Trophoblast cell (in vitro differentiated cells and primary cell): ENCODE results near the gene HECA.

ENCODE experiments used
- DNase-seq, 2 donors: peaks; one replicate each; pipeline ENCODE4 v3.0.0-alpha.2; 2016
- H2AFZ ChIP-seq: 2 replicates; pipeline ENCODE4 v1.6.1; 2013; ENCODE audit warnings: low read length, moderate library complexity, mild to moderate bottlenecking; ENCODE audit not compliant: insufficient read depth, poor library complexity
- H2AK5ac ChIP-seq: 2 replicates; pipeline ENCODE4 v1.6.1; 2013; ENCODE audit warnings: mild to moderate bottlenecking, low read length
- H2BK120ac ChIP-seq: 2 replicates; pipeline ENCODE4 v1.6.1; 2013; ENCODE audit warnings: low read length, mild to moderate bottlenecking, moderate library complexity; ENCODE audit not compliant: insufficient read depth, poor library complexity
- H2BK12ac ChIP-seq: 2 replicates; pipeline ENCODE4 v1.6.1; 2013; ENCODE audit warnings: mild to moderate bottlenecking, low read length, moderate library complexity
- H2BK5ac ChIP-seq: 2 replicates; pipeline ENCODE4 v1.6.1; 2013; ENCODE audit warnings: low read length, low read depth, moderate library complexity, mild to moderate bottlenecking; ENCODE audit not compliant: poor library complexity
- H3K14ac ChIP-seq: 2 replicates; pipeline ENCODE4 v1.6.1; 2013; ENCODE audit warnings: mild to moderate bottlenecking, low read length
- H3K18ac ChIP-seq: 2 replicates; pipeline ENCODE4 v1.6.1; 2013; ENCODE audit warnings: mild to moderate bottlenecking, low read length
- H3K23ac ChIP-seq: 2 replicates; pipeline ENCODE4 v1.6.1; 2013; ENCODE audit warnings: low read length
- H3K27ac ChIP-seq: 2 replicates; pipeline ENCODE4 v1.5.1; 2013; ENCODE audit warnings: low read depth, mild to moderate bottlenecking, inconsistent platforms, low read length, moderate library complexity
- H3K27me3 ChIP-seq: 2 replicates; pipeline ENCODE4 v1.6.1; 2013; ENCODE audit warnings: inconsistent platforms, mild to moderate bottlenecking, low read length, moderate library complexity; ENCODE audit not compliant: insufficient read depth
- H3K36me3 ChIP-seq, 2 experiments: 1 replicate in 1 of 2; 2 replicates in 1 of 2; pipeline ENCODE4 v1.6.1; 2013; ENCODE audit warnings: low read length in 2 of 2, mild to moderate bottlenecking in 2 of 2, moderate library complexity in 1 of 2; ENCODE audit not compliant: insufficient read depth in 2 of 2, control insufficient read depth in 1 of 2
- H3K4ac ChIP-seq: 2 replicates; pipeline ENCODE4 v1.6.1; 2013; ENCODE audit warnings: low read depth, mild to moderate bottlenecking, low read length, moderate library complexity
- H3K4me1 ChIP-seq, 2 experiments: 1 replicate in 1 of 2; 2 replicates in 1 of 2; pipeline ENCODE4 v1.6.1; 2013; ENCODE audit warnings: low read length in 2 of 2, mild to moderate bottlenecking in 2 of 2, moderate library complexity in 1 of 2; ENCODE audit not compliant: insufficient read depth in 2 of 2, control insufficient read depth in 1 of 2
- H3K4me2 ChIP-seq: 2 replicates; pipeline ENCODE4 v1.6.1; 2013; ENCODE audit warnings: inconsistent platforms, mild to moderate bottlenecking, low read length, moderate library complexity
- H3K4me3 ChIP-seq: 2 replicates; pipeline ENCODE4 v1.5.1; 2013; ENCODE audit warnings: mild to moderate bottlenecking, low read depth, low read length, inconsistent platforms
- H3K79me1 ChIP-seq: one replicate; pipeline ENCODE4 v1.6.1; 2013; ENCODE audit warnings: low read length
- H3K79me2 ChIP-seq: 2 replicates; pipeline ENCODE4 v1.6.1; 2013; ENCODE audit warnings: low read length, mild to moderate bottlenecking; ENCODE audit not compliant: control insufficient read depth, insufficient read depth, poor library complexity
- H3K9ac ChIP-seq: 2 replicates; pipeline ENCODE4 v1.6.1; 2013; ENCODE audit warnings: mild to moderate bottlenecking, low read length
- H3K9me3 ChIP-seq: 2 replicates; pipeline ENCODE4 v1.6.1; 2013; ENCODE audit warnings: low read depth, mild to moderate bottlenecking, control low read depth, inconsistent platforms, low read length; ENCODE audit not compliant: insufficient read depth
- H4K12ac ChIP-seq: 2 replicates; pipeline ENCODE4 v1.6.1; 2013; ENCODE audit warnings: low read depth, mild to moderate bottlenecking, low read length, moderate library complexity
- H4K8ac ChIP-seq: 2 replicates; pipeline ENCODE4 v1.6.1; 2013; ENCODE audit warnings: low read depth, mild to moderate bottlenecking, low read length, moderate library complexity
- H4K91ac ChIP-seq: one replicate; pipeline ENCODE4 v1.6.1; 2013; ENCODE audit warnings: low read depth, mild to moderate bottlenecking, low read length, moderate library complexity
- WGBS: extraction: QIAGEN DNeasy Blood & Tissue Kit; methylation state at CpG from one replicate; pipeline ENCODE4 v1.1.7; 2013; ENCODE audit warnings: missing lambda C conversion rate; ENCODE audit not compliant: insufficient read length, insufficient coverage; ENCODE audit errors: extremely low coverage; 5-methylcytosine and 5-hydroxymethylcytosine counted together

Gene HECA

DNA sequence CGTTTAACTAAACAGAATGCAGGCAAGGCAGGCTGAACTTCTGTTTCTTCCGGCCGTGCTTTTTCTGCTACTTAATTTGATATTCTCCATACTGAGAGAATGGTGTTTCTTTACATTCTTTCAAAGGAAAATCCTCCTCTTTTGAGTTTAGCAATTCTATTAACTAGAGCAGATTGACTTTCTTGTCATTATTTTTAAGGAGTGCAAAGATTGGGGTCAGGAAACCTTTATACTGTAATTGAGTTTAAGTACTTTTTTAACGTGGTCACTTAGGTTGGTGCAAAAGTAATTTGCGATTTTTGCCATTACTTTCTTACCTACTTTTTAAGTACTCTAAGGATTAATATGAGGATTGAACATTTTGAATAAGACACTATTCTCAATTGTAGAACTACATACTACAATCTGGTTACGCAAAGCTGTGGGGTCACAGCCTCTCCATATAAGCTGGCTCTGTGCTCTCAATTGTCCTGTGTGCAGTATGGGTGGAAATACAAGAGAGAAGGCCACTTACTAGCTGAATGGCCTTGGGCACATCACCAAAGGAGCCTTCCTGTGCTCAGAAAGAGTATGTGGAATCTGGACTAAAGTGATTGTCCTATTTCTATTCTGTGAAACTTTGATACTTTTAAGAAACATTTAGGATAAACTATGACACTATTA lies 16.7 kb downstream of the HECA start:
- Histone ChIP-seq H3K27ac (no peak overlapping the region), H2BK120ac (no peak overlapping the region), H2BK5ac (no peak overlapping the region), H3K79me1 (no peaks in the 10 kb centered on the region), H3K14ac (no peak overlapping the region), H2AFZ (no peak overlapping the region), H2AK5ac (no peak overlapping the region), H4K12ac (no peak overlapping the region), H3K9ac (no peak overlapping the region), H3K79me2 (no peaks in the 10 kb centered on the region), H2BK12ac (no peak overlapping the region), H3K23ac (no peak overlapping the region), H3K4ac (no peak overlapping the region), H4K91ac (no peak overlapping the region), H3K18ac (no peak overlapping the region), H3K4me3 (no peak overlapping the region), H3K36me3 (no peaks in the 10 kb centered on the region), H3K4me2 (no peak overlapping the region), H3K27me3 (no peaks in the 10 kb centered on the region), H4K8ac (no peak overlapping the region), H3K4me1 (peaks cover 0 to 3% of the 10 kb centered on the region in 2 experiments), H3K9me3 (no peaks in the 10 kb centered on the region)
- DNase-seq = no peak
- WGBS = no CpG with 5 or more reads among the region's 6 CpGs

DNA sequence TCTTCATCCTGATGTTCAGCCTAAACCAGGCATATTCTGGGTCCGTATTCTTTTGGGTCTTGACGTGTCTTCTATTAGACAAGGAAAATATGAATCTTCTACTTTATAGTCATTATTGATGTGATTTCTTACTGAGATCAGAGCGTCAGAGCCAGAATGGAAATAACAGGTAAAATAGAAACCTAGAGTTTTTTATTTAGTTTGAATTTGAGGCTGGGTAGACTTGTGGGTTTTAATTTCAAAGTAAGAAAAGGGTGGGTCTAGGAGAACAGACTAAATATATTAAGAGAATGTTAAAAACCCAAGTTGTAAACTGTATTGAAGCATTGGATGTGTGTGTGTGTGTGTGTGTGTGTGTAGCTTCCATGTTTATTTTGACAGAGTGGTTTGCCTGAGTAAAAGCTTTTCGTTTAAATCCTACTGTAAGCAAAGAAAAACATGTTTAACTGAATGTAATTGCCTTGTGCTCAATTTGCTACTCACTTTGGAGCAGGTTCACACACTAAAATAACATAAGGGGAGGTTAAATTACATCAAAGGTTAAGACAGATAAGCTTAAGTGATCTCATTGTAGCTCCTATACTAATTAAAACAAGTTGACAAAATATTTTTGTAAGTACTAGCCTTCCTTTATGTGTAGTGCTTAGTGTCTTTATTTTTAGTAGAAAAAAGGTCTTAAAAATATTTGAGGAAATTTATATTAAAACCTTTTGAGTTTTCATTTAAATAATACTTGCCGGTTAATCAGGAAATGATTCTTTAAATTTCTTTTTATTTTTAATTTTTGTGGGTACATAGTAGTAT lies 17.4 kb downstream of the HECA start:
- no peak overlapping the region for H2BK5ac ChIP-seq

DNA sequence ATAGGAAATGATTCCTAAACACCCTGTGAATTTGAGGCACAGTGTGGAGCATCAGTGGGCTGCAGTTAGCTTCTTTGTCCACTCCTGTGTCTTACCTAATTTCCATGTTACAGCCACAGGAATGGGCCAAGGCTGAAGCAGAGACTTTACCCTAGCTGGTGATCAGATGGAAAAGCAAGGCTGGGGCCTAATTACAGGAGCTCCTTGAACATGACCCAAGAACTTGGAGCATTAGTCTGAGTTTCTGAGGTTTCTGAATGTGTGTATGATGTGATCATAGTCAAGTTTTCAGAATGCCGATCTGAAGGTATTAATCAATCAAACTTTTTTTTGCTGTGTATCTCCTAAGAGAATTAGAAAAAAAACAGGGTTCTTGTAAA lies 18.0 kb downstream of the HECA start:
- H3K4me1 ChIP-seq = peaks cover 0 to 6% of the 10 kb centered on the region in 2 experiments
- no peak overlapping the region for H2AFZ ChIP-seq
- H3K27me3 ChIP-seq = no peaks in the 10 kb centered on the region
- no peaks in the 10 kb centered on the region for H3K36me3 ChIP-seq
- H3K9me3 ChIP-seq = no peaks in the 10 kb centered on the region
- H3K79me1 ChIP-seq = no peaks in the 10 kb centered on the region
- H4K12ac ChIP-seq = no peak overlapping the region
- no peaks in the 10 kb centered on the region for H3K79me2 ChIP-seq
- H3K4me2 ChIP-seq = no peak overlapping the region
- H2BK5ac ChIP-seq = no peak overlapping the region
- no peak overlapping the region for H3K4me3 ChIP-seq
- H3K18ac ChIP-seq = no peak overlapping the region
- WGBS = no CpG with 5 or more reads among the region's 1 CpG
- no peak overlapping the region for H3K27ac ChIP-seq
- DNase-seq = no peak
- H3K4ac ChIP-seq = peak overlapping the region; percentile 85
- no peak overlapping the region for H3K9ac ChIP-seq
- H4K91ac ChIP-seq = no peak overlapping the region
- H2BK12ac ChIP-seq = no peak overlapping the region
- H2BK120ac ChIP-seq = no peak overlapping the region
- H3K23ac ChIP-seq = no peak overlapping the region
- H4K8ac ChIP-seq = no peak overlapping the region
- H2AK5ac ChIP-seq = no peak overlapping the region
- no peak overlapping the region for H3K14ac ChIP-seq

More for the DNA sequence above, 17.4 kb downstream of the HECA start:
- Histone ChIP-seq H3K27ac (no peak overlapping the region), H3K4me2 (no peak overlapping the region), H3K18ac (no peak overlapping the region), H3K4me3 (no peak overlapping the region), H3K9ac (no peak overlapping the region), H3K27me3 (no peaks in the 10 kb centered on the region), H3K36me3 (no peaks in the 10 kb centered on the region), H2BK120ac (no peak overlapping the region), H3K79me2 (no peaks in the 10 kb centered on the region), H3K23ac (no peak overlapping the region), H4K8ac (no peak overlapping the region), H4K91ac (no peak overlapping the region), H3K79me1 (no peaks in the 10 kb centered on the region), H3K14ac (no peak overlapping the region), H3K4me1 (peaks cover 0 to 6% of the 10 kb centered on the region in 2 experiments), H3K4ac (no peak overlapping the region), H2BK12ac (no peak overlapping the region), H2AK5ac (no peak overlapping the region), H3K9me3 (no peaks in the 10 kb centered on the region), H2AFZ (no peak overlapping the region), H4K12ac (no peak overlapping the region)
- WGBS = no CpG with 5 or more reads among the region's 5 CpGs
- no peak for DNase-seq

DNA sequence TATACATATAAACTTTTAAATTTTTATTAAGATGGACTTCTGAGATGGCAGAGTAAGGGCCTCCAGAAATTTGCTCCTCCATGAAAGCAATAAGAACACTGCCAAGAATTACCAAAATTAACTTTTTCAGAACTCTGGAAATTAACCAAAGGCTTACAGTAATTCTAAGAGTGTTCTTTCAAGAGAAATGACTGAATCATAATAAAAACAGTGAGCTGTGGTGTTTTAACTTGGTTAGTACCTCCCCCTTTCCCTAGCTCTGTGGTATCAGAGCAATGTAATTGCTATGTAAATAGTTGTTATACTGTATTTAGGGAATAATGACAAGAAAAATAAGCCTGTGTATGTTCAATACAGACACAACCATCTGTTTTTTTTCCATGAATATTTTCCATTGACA lies 19.0 kb downstream of the HECA start:
- H4K91ac ChIP-seq = no peak overlapping the region
- DNase-seq = no peak

More for the DNA sequence above, 19.0 kb downstream of the HECA start:
- H3K14ac ChIP-seq = no peak overlapping the region
- no peaks in the 10 kb centered on the region for H3K36me3 ChIP-seq
- H4K12ac ChIP-seq = no peak overlapping the region
- no peak overlapping the region for H3K4me2 ChIP-seq
- H3K9me3 ChIP-seq = no peaks in the 10 kb centered on the region
- no peak overlapping the region for H2AK5ac ChIP-seq
- peaks cover 0 to 6% of the 10 kb centered on the region in 2 experiments for H3K4me1 ChIP-seq
- no peak overlapping the region for H3K23ac ChIP-seq
- H3K4me3 ChIP-seq = no peak overlapping the region
- H3K9ac ChIP-seq = no peak overlapping the region
- H2AFZ ChIP-seq = no peak overlapping the region
- no peaks in the 10 kb centered on the region for H3K27me3 ChIP-seq
- H4K8ac ChIP-seq = no peak overlapping the region
- no peak overlapping the region for H3K18ac ChIP-seq
- no peaks in the 10 kb centered on the region for H3K79me1 ChIP-seq
- H2BK5ac ChIP-seq = no peak overlapping the region
- H3K79me2 ChIP-seq = no peaks in the 10 kb centered on the region
- H3K4ac ChIP-seq = no peak overlapping the region
- no peak overlapping the region for H2BK12ac ChIP-seq
- no peak overlapping the region for H3K27ac ChIP-seq
- no peak overlapping the region for H2BK120ac ChIP-seq
